ENCODE measurements around the gene SLC25A42. TPM values are rescaled to one million over a fixed set of nuclear protein-coding genes. Genes with fewer than 3 reads are reported as not detected.
"Not testable (repeated sequence)": the region's sequence is repeated elsewhere in the genome, so short reads cannot be mapped to it uniquely, and the experiment has no call there.

Gene SLC25A42
- total and polyA plus RNA-seq, 3 donors from 2014 or later = 14.0 to 14.7 (median 14.3) TPM

DNA sequence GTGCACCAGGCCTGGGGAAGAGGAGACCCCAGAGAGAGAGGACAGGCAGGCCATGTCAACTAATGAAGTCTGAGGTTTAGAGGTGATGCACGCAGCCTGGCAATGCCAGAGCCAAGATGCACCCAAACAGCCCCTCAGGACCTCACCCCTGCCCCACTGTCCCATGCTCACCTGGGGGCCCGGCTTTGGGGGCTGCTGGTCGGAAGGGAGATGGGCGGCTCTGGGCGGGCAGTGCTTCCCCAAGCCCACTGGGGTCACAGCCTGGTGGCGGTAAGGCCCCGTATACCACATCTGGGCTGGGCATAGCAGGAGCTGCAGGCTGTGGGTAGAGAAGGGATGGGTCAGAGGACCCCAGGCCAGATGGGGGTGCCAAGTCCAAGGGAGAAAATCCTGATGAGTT is 83.1 kb downstream of the SLC25A42 start:
- H3K4me1 ChIP-seq = no peaks in the 10 kb centered on the region
- no peaks in the 10 kb centered on the region for H3K36me3 ChIP-seq (ENCODE audit: low read depth, missing control alignments)
- no peak overlapping the region for H3K4me3 ChIP-seq
- no peaks in the 10 kb centered on the region for H3K9me3 ChIP-seq
- H3K27me3 ChIP-seq = no peaks in the 10 kb centered on the region
- TF ChIP-seq POLR2A (IDR thresholded peaks at IDR 0.05) = no peak
- TF ChIP-seq, protein P1, sequence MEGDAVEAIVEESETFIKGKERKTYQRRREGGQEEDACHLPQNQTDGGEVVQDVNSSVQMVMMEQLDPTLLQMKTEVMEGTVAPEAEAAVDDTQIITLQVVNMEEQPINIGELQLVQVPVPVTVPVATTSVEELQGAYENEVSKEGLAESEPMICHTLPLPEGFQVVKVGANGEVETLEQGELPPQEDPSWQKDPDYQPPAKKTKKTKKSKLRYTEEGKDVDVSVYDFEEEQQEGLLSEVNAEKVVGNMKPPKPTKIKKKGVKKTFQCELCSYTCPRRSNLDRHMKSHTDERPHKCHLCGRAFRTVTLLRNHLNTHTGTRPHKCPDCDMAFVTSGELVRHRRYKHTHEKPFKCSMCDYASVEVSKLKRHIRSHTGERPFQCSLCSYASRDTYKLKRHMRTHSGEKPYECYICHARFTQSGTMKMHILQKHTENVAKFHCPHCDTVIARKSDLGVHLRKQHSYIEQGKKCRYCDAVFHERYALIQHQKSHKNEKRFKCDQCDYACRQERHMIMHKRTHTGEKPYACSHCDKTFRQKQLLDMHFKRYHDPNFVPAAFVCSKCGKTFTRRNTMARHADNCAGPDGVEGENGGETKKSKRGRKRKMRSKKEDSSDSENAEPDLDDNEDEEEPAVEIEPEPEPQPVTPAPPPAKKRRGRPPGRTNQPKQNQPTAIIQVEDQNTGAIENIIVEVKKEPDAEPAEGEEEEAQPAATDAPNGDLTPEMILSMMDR (IDR thresholded peaks at IDR 0.05) = no peak
- DNase-seq = no peak
- H3K27ac ChIP-seq = no peak overlapping the region
- 80 to 96% methylated on average over 1 to 7 of the region's 7 CpGs for WGBS, 2 donors
- intact Hi-C loops (cut with DNase I; ENCODE audit: low total_unique reads) = loop anchor here (10.0 kb wide), 1 partner anchor 82 kb away; the partner anchor contains the start of gene SLC25A42

DNA sequence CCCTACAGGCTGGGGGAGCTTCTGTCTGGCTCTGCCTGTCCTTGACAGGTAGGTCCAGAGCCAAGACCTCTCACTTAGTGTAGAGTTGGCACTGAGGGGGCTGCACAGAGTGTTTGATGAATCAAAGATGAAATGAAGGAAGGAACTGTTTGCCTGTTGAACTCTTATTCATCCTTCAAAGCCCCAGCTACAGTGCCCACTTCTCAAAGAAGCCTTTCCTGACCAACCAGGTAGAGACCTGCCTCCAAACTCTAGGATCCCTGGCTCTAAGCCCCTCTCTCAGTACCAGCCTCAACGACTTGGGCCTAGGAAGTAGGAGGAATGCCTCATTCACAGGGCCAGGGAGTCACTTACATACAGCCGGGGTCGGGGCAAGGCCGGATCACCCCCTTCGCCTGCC is 83.5 kb downstream of the SLC25A42 start:
- WGBS, 2 donors = 91 to 100% methylated on average over 4 to 5 of the region's 5 CpGs
- no peak for DNase-seq
- no peaks in the 10 kb centered on the region for H3K36me3 ChIP-seq (ENCODE audit: low read depth, missing control alignments)
- intact Hi-C loops (cut with DNase I; ENCODE audit: low total_unique reads) = loop anchor here (10.0 kb wide), 1 partner anchor 83 kb away; the partner anchor contains the start of gene SLC25A42
- H3K9me3 ChIP-seq = no peaks in the 10 kb centered on the region
- no peaks in the 10 kb centered on the region for H3K27me3 ChIP-seq
- TF ChIP-seq POLR2A (IDR thresholded peaks at IDR 0.05) = no peak
- TF ChIP-seq, protein P1 (IDR thresholded peaks at IDR 0.05) = no peak
- no peaks in the 10 kb centered on the region for H3K4me1 ChIP-seq
- no peak overlapping the region for H3K27ac ChIP-seq
- no peak overlapping the region for H3K4me3 ChIP-seq

DNA sequence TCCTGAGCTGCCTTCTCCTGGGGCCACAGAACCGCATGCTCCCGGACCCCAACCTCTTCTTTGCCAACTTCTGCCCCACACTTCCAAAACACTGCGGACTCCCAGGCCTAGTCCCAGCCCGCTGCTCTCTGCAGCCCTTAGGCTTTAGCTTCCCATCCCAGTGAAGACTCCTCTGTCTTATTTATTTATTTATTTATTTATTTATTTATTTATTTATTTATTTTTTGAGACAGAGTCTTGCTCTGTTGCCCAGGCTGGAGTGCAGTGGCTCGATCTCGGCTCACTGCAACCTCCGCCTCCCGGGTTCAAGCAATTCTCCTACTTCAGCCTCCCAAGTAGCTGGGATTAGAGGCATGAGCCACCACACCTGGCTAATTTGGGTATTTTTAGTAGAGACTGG is 84.7 kb downstream of the SLC25A42 start:
- H3K4me1 ChIP-seq; H3K27ac ChIP-seq; H3K27me3 ChIP-seq; DNase-seq; H3K36me3 ChIP-seq (ENCODE audit: low read depth, missing control alignments); H3K9me3 ChIP-seq; H3K4me3 ChIP-seq: not testable (repeated sequence)
- WGBS, 2 donors = 97 to 98% methylated on average over 8 of the region's 8 CpGs
- intact Hi-C loops (cut with DNase I; ENCODE audit: low total_unique reads) = loop anchor here (10.0 kb wide), 1 partner anchor 84 kb away; the partner anchor contains the start of gene SLC25A42

DNA sequence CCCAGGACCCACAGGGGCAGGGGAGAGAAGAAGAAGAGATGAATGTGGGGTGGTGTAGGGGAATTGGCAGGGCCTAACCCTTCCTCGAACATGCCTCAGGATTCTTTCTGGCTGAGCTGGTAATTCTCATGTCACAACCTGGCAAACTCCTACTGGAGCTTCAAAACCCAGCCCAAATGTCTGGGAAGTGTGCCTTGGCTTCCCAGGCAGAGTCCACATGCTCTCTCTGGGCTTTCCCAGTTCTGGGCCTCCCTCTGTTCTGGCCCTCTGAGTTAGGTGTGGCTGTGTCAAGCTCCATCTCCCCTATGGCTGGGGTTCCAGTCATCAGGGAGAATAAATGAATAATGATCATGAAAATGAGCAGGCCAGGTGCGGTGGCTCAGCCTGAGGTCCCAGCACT is 85.6 kb downstream of the SLC25A42 start:
- no peak overlapping the region for H3K27ac ChIP-seq
- no peak for DNase-seq
- no peak overlapping the region for H3K4me3 ChIP-seq
- H3K36me3 ChIP-seq (ENCODE audit: low read depth, missing control alignments) = no peaks in the 10 kb centered on the region
- intact Hi-C loops (cut with DNase I; ENCODE audit: low total_unique reads) = loop anchor here (10.0 kb wide), 1 partner anchor 85 kb away; the partner anchor contains the start of gene SLC25A42
- no peaks in the 10 kb centered on the region for H3K4me1 ChIP-seq
- no peak for TF ChIP-seq POLR2A (IDR thresholded peaks at IDR 0.05)
- TF ChIP-seq, protein P1 (IDR thresholded peaks at IDR 0.05) = no peak
- no peaks in the 10 kb centered on the region for H3K27me3 ChIP-seq
- 78 to 97% methylated on average over 2 of the region's 2 CpGs for WGBS, 2 donors
- H3K9me3 ChIP-seq = no peaks in the 10 kb centered on the region

DNA sequence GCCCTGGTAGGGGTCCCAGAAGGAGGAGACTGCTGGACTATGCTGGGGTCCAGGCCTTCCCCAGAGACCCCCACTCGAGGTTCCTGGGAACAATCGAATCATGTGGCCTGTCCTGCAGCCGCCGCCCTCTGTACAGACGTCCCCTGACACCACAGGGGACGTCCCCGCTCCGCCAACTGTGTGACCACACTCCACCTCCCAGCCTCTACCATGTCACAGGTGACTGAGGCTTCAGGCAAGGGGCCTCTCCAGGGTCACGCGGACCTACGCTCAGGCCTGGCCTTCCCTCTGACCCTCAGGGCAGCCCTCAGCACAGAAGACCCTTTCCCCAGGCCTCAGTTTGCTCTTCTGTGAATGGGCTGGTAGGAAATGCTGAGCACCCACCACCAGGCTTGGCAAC is 87.6 kb downstream of the SLC25A42 start:
- DNase-seq = no peak
- no peaks in the 10 kb centered on the region for H3K9me3 ChIP-seq
- no peak overlapping the region for H3K27ac ChIP-seq
- WGBS, 2 donors = 89 to 90% methylated on average over 2 to 11 of the region's 11 CpGs
- H3K27me3 ChIP-seq = no peaks in the 10 kb centered on the region
- no peaks in the 10 kb centered on the region for H3K36me3 ChIP-seq (ENCODE audit: low read depth, missing control alignments)
- H3K4me3 ChIP-seq = no peak overlapping the region
- intact Hi-C loops (cut with DNase I; ENCODE audit: low total_unique reads) = no loop called here
- H3K4me1 ChIP-seq = no peaks in the 10 kb centered on the region
- TF ChIP-seq, protein P1 (IDR thresholded peaks at IDR 0.05) = no peak
- no peak for TF ChIP-seq POLR2A (IDR thresholded peaks at IDR 0.05)
